Activated naive CD8-positive, alpha-beta T cell treated with anti-CD3 and anti-CD28 coated beads, Interleukin-2, amount 10 ng/mL, durations not matched to agents 7 days and 5 days (primary cell): ENCODE data around the gene SMIM13. TPM values are rescaled to one million over a fixed set of nuclear protein-coding genes. Genes with fewer than 3 reads are reported as not detected.

Experiments
- ATAC-seq: fragments of 150-1000 bp; cut with Tn5 transposase; one replicate; pipeline ENCODE4 v1.10.0; 2021; ENCODE audit warnings: low read depth, moderate library complexity
- POLR2A ChIA-PET: fragments of 350-600 bp; sonication (Branson Sonifier 250); formaldehyde crosslinking; loops from one replicate; lab custom pipeline; 2021; ENCODE audit warnings: antibody characterized with exemption; lab: Charles Lee
- DNase-seq: peaks from one replicate; pipeline ENCODE4 v3.0.0; 2021
- H3K27ac Mint-ChIP-seq: one replicate; pipeline ENCODE4 v1.8.0; 2022; ENCODE audit warnings: mild to moderate bottlenecking, mixed read lengths
- H3K27me3 Mint-ChIP-seq: one replicate; pipeline ENCODE4 v1.8.0; 2022; ENCODE audit warnings: mild to moderate bottlenecking, moderate library complexity, mixed read lengths
- H3K36me3 Mint-ChIP-seq: one replicate; pipeline ENCODE4 v1.8.0; 2021; ENCODE audit warnings: mild to moderate bottlenecking, mixed read lengths
- H3K4me1 Mint-ChIP-seq: one replicate; pipeline ENCODE4 v1.8.0; 2021; ENCODE audit warnings: mixed read lengths
- H3K4me3 Mint-ChIP-seq: one replicate; pipeline ENCODE4 v1.8.0; 2022; ENCODE audit warnings: mild to moderate bottlenecking, moderate library complexity, mixed read lengths
- H3K9me3 Mint-ChIP-seq: one replicate; pipeline ENCODE4 v1.8.0; 2021; ENCODE audit warnings: mixed read lengths
- total RNA-seq, 2 experiments: library from RNA; stranded (reverse); gene quantifications; one replicate each; pipeline ENCODE4 v1.2.3, GENCODE V29; 2021

The SMIM13 gene
- total RNA-seq, 2 experiments from 2014 or later = 7.0 to 8.3 TPM

GRCh38 chr6:11092668-11093375, 812 bp upstream of the SMIM13 start:
- DNase-seq (no peak), ATAC-seq (peak; percentile 11)
- H3K4me3 Mint-ChIP-seq = peak overlapping the region; percentile 94
- no peaks in the 10 kb centered on the region for H3K9me3 Mint-ChIP-seq
- peak overlapping the region; percentile 96 for H3K27ac Mint-ChIP-seq
- POLR2A ChIA-PET = interaction anchor here (0.8 to 1.5 kb wide), 5 partner anchors 106 to 448 kb away, joined by 3 to 5 read pairs (median 3); partner anchors contain the start of gene NEDD9
- peaks cover 21% of the 10 kb centered on the region for H3K4me1 Mint-ChIP-seq
- H3K36me3 Mint-ChIP-seq = peaks cover 3% of the 10 kb centered on the region
- no peaks in the 10 kb centered on the region for H3K27me3 Mint-ChIP-seq

- POLR2A ChIA-PET = interaction anchor here (0.8 to 1.5 kb wide), 5 partner anchors 106 to 448 kb away, joined by 3 to 5 read pairs (median 3); partner anchors contain the start of gene NEDD9
- H3K27me3 Mint-ChIP-seq = no peaks in the 10 kb centered on the region
- peaks cover 3% of the 10 kb centered on the region for H3K36me3 Mint-ChIP-seq
These were observed 333 bp upstream of the SMIM13 start for GRCh38 chr6:11093376-11093625.

GRCh38 chr6:11094411-11094851, 797 bp downstream of the SMIM13 start:
- POLR2A ChIA-PET = no interaction called here
- ATAC-seq (peak; percentile 30), DNase-seq (no peak)
- Mint-ChIP-seq H3K9me3 (no peaks in the 10 kb centered on the region), H3K27me3 (no peaks in the 10 kb centered on the region), H3K4me3 (peak overlapping the region; percentile 85), H3K4me1 (peaks cover 21% of the 10 kb centered on the region), H3K36me3 (peaks cover 7% of the 10 kb centered on the region), H3K27ac (peak overlapping the region; percentile 95)

More at GRCh38 chr6:11093376-11093625, 333 bp upstream of the SMIM13 start:
- Mint-ChIP-seq H3K4me1 (peaks cover 21% of the 10 kb centered on the region), H3K9me3 (no peaks in the 10 kb centered on the region), H3K27ac (peak overlapping the region; percentile 96), H3K4me3 (peak overlapping the region; percentile 94)
- ATAC-seq (peak; percentile 13), DNase-seq (no peak)

- Mint-ChIP-seq H3K27me3 (no peaks in the 10 kb centered on the region), H3K27ac (peak overlapping the region; percentile 95), H3K4me1 (peaks cover 25% of the 10 kb centered on the region), H3K36me3 (peaks cover 10% of the 10 kb centered on the region), H3K9me3 (no peaks in the 10 kb centered on the region), H3K4me3 (peak overlapping the region; percentile 85)
- DNase-seq (no peak), ATAC-seq (no peak)
- POLR2A ChIA-PET = no interaction called here
These were observed 1.3 kb downstream of the SMIM13 start for GRCh38 chr6:11094941-11095340.

GRCh38 chr6:11096109-11096508, 2.5 kb downstream of the SMIM13 start:
- POLR2A ChIA-PET = interaction anchor here (1.0 kb wide), 1 partner anchor 480 kb away, joined by 3 read pairs; no protein-coding TSS in a partner anchor
- no peak for DNase-seq
- Mint-ChIP-seq H3K4me3 (no peak overlapping the region), H3K9me3 (no peaks in the 10 kb centered on the region), H3K27ac (no peak overlapping the region), H3K27me3 (no peaks in the 10 kb centered on the region), H3K4me1 (peaks cover 25% of the 10 kb centered on the region), H3K36me3 (peaks cover 18% of the 10 kb centered on the region)
- no peak for ATAC-seq

GRCh38 chr6:11097476-11097875, 3.8 kb downstream of the SMIM13 start:
- Mint-ChIP-seq H3K36me3 (peaks cover 23% of the 10 kb centered on the region), H3K27ac (no peak overlapping the region), H3K4me1 (peaks cover 25% of the 10 kb centered on the region), H3K27me3 (no peaks in the 10 kb centered on the region), H3K9me3 (no peaks in the 10 kb centered on the region), H3K4me3 (no peak overlapping the region)
- POLR2A ChIA-PET = no interaction called here
- ATAC-seq (no peak), DNase-seq (no peak)

- Mint-ChIP-seq H3K4me1 (peaks cover 20% of the 10 kb centered on the region), H3K27ac (no peak overlapping the region)
- POLR2A ChIA-PET = no interaction called here
These were observed 4.4 kb downstream of the SMIM13 start for GRCh38 chr6:11098004-11098403.

GRCh38 chr6:11101417-11101816, 7.8 kb downstream of the SMIM13 start:
- H3K27ac Mint-ChIP-seq = no peak overlapping the region
- POLR2A ChIA-PET = no interaction called here

More at GRCh38 chr6:11098004-11098403, 4.4 kb downstream of the SMIM13 start:
- Mint-ChIP-seq H3K36me3 (peaks cover 26% of the 10 kb centered on the region), H3K27me3 (no peaks in the 10 kb centered on the region), H3K4me3 (no peak overlapping the region), H3K9me3 (no peaks in the 10 kb centered on the region)
- ATAC-seq = no peak
- DNase-seq = no peak

GRCh38 chr6:11103065-11103464, 9.4 kb downstream of the SMIM13 start:
- Mint-ChIP-seq H3K4me1 (peaks cover 3% of the 10 kb centered on the region), H3K27me3 (no peaks in the 10 kb centered on the region), H3K36me3 (peaks cover 37% of the 10 kb centered on the region), H3K27ac (no peak overlapping the region), H3K4me3 (no peak overlapping the region), H3K9me3 (no peaks in the 10 kb centered on the region)
- DNase-seq (no peak), ATAC-seq (no peak)
- POLR2A ChIA-PET = no interaction called here

More at GRCh38 chr6:11101417-11101816, 7.8 kb downstream of the SMIM13 start:
- Mint-ChIP-seq H3K27me3 (no peaks in the 10 kb centered on the region), H3K4me3 (no peak overlapping the region), H3K9me3 (no peaks in the 10 kb centered on the region), H3K4me1 (peaks cover 3% of the 10 kb centered on the region), H3K36me3 (peaks cover 35% of the 10 kb centered on the region)
- DNase-seq (no peak), ATAC-seq (no peak)

GRCh38 chr6:11108726-11109125, 15.1 kb downstream of the SMIM13 start:
- DNase-seq (no peak), ATAC-seq (no peak)
- no peaks in the 10 kb centered on the region for H3K27me3 Mint-ChIP-seq
- no peak overlapping the region for H3K27ac Mint-ChIP-seq
- H3K36me3 Mint-ChIP-seq = peaks cover 14% of the 10 kb centered on the region
- POLR2A ChIA-PET = no interaction called here
- peaks cover 2% of the 10 kb centered on the region for H3K9me3 Mint-ChIP-seq
- H3K4me3 Mint-ChIP-seq = no peak overlapping the region
- H3K4me1 Mint-ChIP-seq = peaks cover 16% of the 10 kb centered on the region

GRCh38 chr6:11110921-11111768, 17.5 kb downstream of the SMIM13 start, which contains the start of gene ERVFRD-1:
Gene ERVFRD-1, minus strand, starts transcription at chr6:11111725. Its CDS starts 6,415 bp downstream, at chr6:11105310.
- peak within 1 kb of the TSS; percentile 22 for H3K27ac Mint-ChIP-seq
- peaks cover 2% of the 10 kb centered on the region for H3K9me3 Mint-ChIP-seq
- POLR2A ChIA-PET = no interaction called here
- ATAC-seq (peak; percentile 26), DNase-seq (no peak)
- no peaks in the 10 kb centered on the region for H3K27me3 Mint-ChIP-seq
- H3K4me1 Mint-ChIP-seq = peaks cover 16% of the 10 kb centered on the region
- peaks cover 9% of the 10 kb centered on the region for H3K36me3 Mint-ChIP-seq
- H3K4me3 Mint-ChIP-seq = peak within 1 kb of the TSS; percentile 58

GRCh38 chr6:11111769-11112437, 18.3 kb downstream of the SMIM13 start:
- Mint-ChIP-seq H3K9me3 (peaks cover 2% of the 10 kb centered on the region), H3K4me1 (peaks cover 21% of the 10 kb centered on the region), H3K27ac (peak overlapping the region; percentile 22), H3K4me3 (peak overlapping the region; percentile 58), H3K36me3 (peaks cover 9% of the 10 kb centered on the region), H3K27me3 (no peaks in the 10 kb centered on the region)
- ATAC-seq = peak; percentile 22
- no peak for DNase-seq
- POLR2A ChIA-PET = interaction anchor here (0.6 kb wide), 1 partner anchor 384 kb away, joined by 3 read pairs; no protein-coding TSS in a partner anchor

GRCh38 chr6:11113038-11113437, 19.4 kb downstream of the SMIM13 start:
- no peak overlapping the region for H3K4me3 Mint-ChIP-seq
- no peak overlapping the region for H3K27ac Mint-ChIP-seq
- H3K36me3 Mint-ChIP-seq = peaks cover 6% of the 10 kb centered on the region
- H3K27me3 Mint-ChIP-seq = no peaks in the 10 kb centered on the region
- H3K9me3 Mint-ChIP-seq = peaks cover 2% of the 10 kb centered on the region
- peaks cover 21% of the 10 kb centered on the region for H3K4me1 Mint-ChIP-seq
- POLR2A ChIA-PET = no interaction called here
- ATAC-seq (no peak), DNase-seq (no peak)
